Smooth muscle cell (in vitro differentiated cells): ENCODE measurements around the gene ATP8B2. TPM values are rescaled to one million over a fixed set of nuclear protein-coding genes. Genes with fewer than 3 reads are reported as not detected.

Experiments used
- DNase-seq: peaks from one replicate; lab custom pipeline; 2025; ENCODE audit not compliant: unreplicated experiment; lab: John Stamatoyannopoulos, UW
- H2AFZ ChIP-seq: fragments of 200-600 bp; sonication (generic); 2 replicates; pipeline ENCODE4 v1.6.0; 2016; ENCODE audit warnings: antibody characterized with exemption, low read depth, mild to moderate bottlenecking
- H3F3A ChIP-seq: fragments of 200-600 bp; sonication (generic); 2 replicates; pipeline ENCODE4 v1.6.0; 2017; ENCODE audit warnings: antibody characterized with exemption, low read depth
- H3K27ac ChIP-seq: fragments of 200-600 bp; sonication (generic); 2 replicates; pipeline ENCODE4 v1.5.1; 2016; ENCODE audit warnings: low read depth, mild to moderate bottlenecking
- H3K27me3 ChIP-seq: fragments of 200-600 bp; sonication (generic); 2 replicates; pipeline ENCODE4 v1.6.1; 2016; ENCODE audit warnings: low read depth, mild to moderate bottlenecking
- H3K36me3 ChIP-seq: fragments of 200-600 bp; sonication (generic); 2 replicates; pipeline ENCODE4 v1.5.1; 2016; ENCODE audit warnings: low read depth
- H3K4me1 ChIP-seq: fragments of 200-600 bp; sonication (generic); 2 replicates; pipeline ENCODE4 v1.5.1; 2016; ENCODE audit warnings: low read depth
- H3K4me2 ChIP-seq: fragments of 200-600 bp; sonication (generic); 2 replicates; pipeline ENCODE4 v1.6.0; 2016; ENCODE audit warnings: mild to moderate bottlenecking
- H3K4me3 ChIP-seq: fragments of 200-600 bp; sonication (generic); 2 replicates; pipeline ENCODE4 v1.5.1; 2016; ENCODE audit warnings: mild to moderate bottlenecking
- H3K79me2 ChIP-seq: fragments of 200-600 bp; sonication (generic); 2 replicates; pipeline ENCODE4 v1.6.0; 2016; ENCODE audit warnings: low read depth, mild to moderate bottlenecking
- H3K9ac ChIP-seq: fragments of 200-600 bp; sonication (generic); 2 replicates; pipeline ENCODE4 v1.6.0; 2016; ENCODE audit warnings: low read depth
- H3K9me3 ChIP-seq: fragments of 200-600 bp; sonication (generic); replicated peaks from 2 replicates; pipeline ENCODE4 v1.5.1; 2016; ENCODE audit warnings: low read depth
- H4K20me1 ChIP-seq: fragments of 200-600 bp; sonication (generic); 2 replicates; pipeline ENCODE4 v1.6.0; 2016; ENCODE audit warnings: low read depth
- CTCF ChIP-seq: fragments of 200-600 bp; sonication (generic); IDR thresholded peaks from 2 replicates; pipeline ENCODE4 v1.5.1; 2017; ENCODE audit warnings: borderline replicate concordance, mild to moderate bottlenecking, antibody characterized with exemption; ENCODE audit not compliant: insufficient read depth, poor library complexity, severe bottlenecking
- WGBS: methylation state at CpG from one replicate; pipeline ENCODE4 v1.1.7; 2016; ENCODE audit warnings: low lambda C conversion rate; 5-methylcytosine and 5-hydroxymethylcytosine counted together
- polyA plus RNA-seq: library from polyadenylated mRNA; unstranded; fragments of >200 nt; fragmentation: Nextera tagmentation; extraction: Ambion mirVana; gene quantifications from 2 replicates; pipeline ENCODE4 v1.2.1, GENCODE V29; 2016
- total RNA-seq: library from RNA; depleted of rRNA; stranded (reverse); fragments of >200 nt; gene quantifications from 2 replicates; pipeline ENCODE4 v1.2.3, GENCODE V29; 2014

ATP8B2 gene
- total and polyA plus RNA-seq, 2 experiments from 2014 or later, result 20.7 to 57.6 TPM

GRCh38 chr1:154350383-154350782 lies 25.1 kb downstream of the ATP8B2 start:
- H3K27ac ChIP-seq, result no peak overlapping the region
- H3K4me3 ChIP-seq, result no peak overlapping the region
- no peak overlapping the region for H3K4me2 ChIP-seq
- H3K9ac ChIP-seq, result no peak overlapping the region
- TF ChIP-seq CTCF, result no peak
- H3K9me3 ChIP-seq, result no peaks in the 10 kb centered on the region
- H3K36me3 ChIP-seq, result no peaks in the 10 kb centered on the region
- DNase-seq, result no peak
- no peaks in the 10 kb centered on the region for H4K20me1 ChIP-seq
- H2AFZ ChIP-seq, result no peak overlapping the region
- WGBS, result 86% methylated on average over 4 of the region's 4 CpGs
- no peaks in the 10 kb centered on the region for H3K27me3 ChIP-seq
- peaks cover 12% of the 10 kb centered on the region for H3K4me1 ChIP-seq
- H3F3A ChIP-seq, result peaks cover 21% of the 10 kb centered on the region
- H3K79me2 ChIP-seq, result no peaks in the 10 kb centered on the region

GRCh38 chr1:154351363-154352068 lies 26.2 kb downstream of the ATP8B2 start:
- peaks cover 12% of the 10 kb centered on the region for H3K4me1 ChIP-seq
- H2AFZ ChIP-seq, result no peak overlapping the region
- H3K36me3 ChIP-seq, result no peaks in the 10 kb centered on the region
- no peaks in the 10 kb centered on the region for H3K79me2 ChIP-seq
- no peaks in the 10 kb centered on the region for H4K20me1 ChIP-seq
- peaks cover 21% of the 10 kb centered on the region for H3F3A ChIP-seq
- TF ChIP-seq CTCF, result no peak
- DNase-seq, result no peak
- H3K27ac ChIP-seq, result no peak overlapping the region
- H3K4me2 ChIP-seq, result no peak overlapping the region
- no peak overlapping the region for H3K4me3 ChIP-seq
- H3K9ac ChIP-seq, result no peak overlapping the region
- H3K27me3 ChIP-seq, result no peaks in the 10 kb centered on the region
- no peaks in the 10 kb centered on the region for H3K9me3 ChIP-seq
- 86% methylated on average over 14 of the region's 14 CpGs for WGBS

GRCh38 chr1:154352245-154352580 lies 26.9 kb downstream of the ATP8B2 start:
- DNase-seq, result no peak
- Histone ChIP-seq H3K9me3 (no peaks in the 10 kb centered on the region), H3K36me3 (no peaks in the 10 kb centered on the region), H3K27me3 (no peaks in the 10 kb centered on the region), H3K4me2 (peak overlapping the region; percentile 89), H3F3A (peaks cover 21% of the 10 kb centered on the region), H3K4me3 (peak overlapping the region; percentile 58), H3K4me1 (peaks cover 12% of the 10 kb centered on the region), H3K27ac (no peak overlapping the region), H2AFZ (peak overlapping the region; percentile 77), H3K79me2 (no peaks in the 10 kb centered on the region), H4K20me1 (no peaks in the 10 kb centered on the region), H3K9ac (no peak overlapping the region)
- TF ChIP-seq CTCF, result no peak
- 23% methylated on average over 9 of the region's 9 CpGs for WGBS
